ENCODE measurements around the gene OTOS. TPM values are rescaled to one million over a fixed set of nuclear protein-coding genes. Genes with fewer than 3 reads are reported as not detected.

Gene OTOS
- total RNA-seq, 1 experiment from 2014 or later: not detected

DNA sequence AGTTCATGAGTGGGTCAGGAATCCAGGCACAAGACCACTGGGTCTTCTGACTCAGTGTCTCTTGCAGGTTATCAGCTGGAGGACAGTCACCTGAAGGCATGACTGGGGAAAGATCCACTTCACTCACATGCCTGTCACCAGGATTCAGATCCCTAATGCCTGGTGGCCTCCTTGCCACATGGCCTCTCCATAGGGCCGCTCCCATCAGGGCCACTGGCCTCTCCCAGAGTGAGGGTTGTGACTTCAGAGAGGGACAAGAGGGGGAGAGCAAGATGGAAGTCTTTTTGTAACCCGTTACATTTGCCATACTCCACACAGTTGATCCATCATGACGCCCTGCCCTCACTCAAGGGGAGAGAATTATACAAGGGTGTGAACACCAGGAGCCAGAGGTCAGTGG is 13.0 kb upstream of the OTOS start:
- CTCF ChIA-PET: no interaction called here
- H3K9ac ChIP-seq (ENCODE audit: low read length): no peak overlapping the region
- DNase-seq (ENCODE audit: low read depth, low spot score) (no peak), ATAC-seq (no peak)
- TF ChIP-seq SIN3A (IDR thresholded peaks at IDR 0.05; ENCODE audit: low read depth) (no peak), EZH2phosphoT487 (IDR thresholded peaks at IDR 0.05; ENCODE audit: borderline replicate concordance) (no peak), RAD21 (IDR thresholded peaks at IDR 0.05; ENCODE audit: low read depth) (no peak)
- TF ChIP-seq, protein P1, sequence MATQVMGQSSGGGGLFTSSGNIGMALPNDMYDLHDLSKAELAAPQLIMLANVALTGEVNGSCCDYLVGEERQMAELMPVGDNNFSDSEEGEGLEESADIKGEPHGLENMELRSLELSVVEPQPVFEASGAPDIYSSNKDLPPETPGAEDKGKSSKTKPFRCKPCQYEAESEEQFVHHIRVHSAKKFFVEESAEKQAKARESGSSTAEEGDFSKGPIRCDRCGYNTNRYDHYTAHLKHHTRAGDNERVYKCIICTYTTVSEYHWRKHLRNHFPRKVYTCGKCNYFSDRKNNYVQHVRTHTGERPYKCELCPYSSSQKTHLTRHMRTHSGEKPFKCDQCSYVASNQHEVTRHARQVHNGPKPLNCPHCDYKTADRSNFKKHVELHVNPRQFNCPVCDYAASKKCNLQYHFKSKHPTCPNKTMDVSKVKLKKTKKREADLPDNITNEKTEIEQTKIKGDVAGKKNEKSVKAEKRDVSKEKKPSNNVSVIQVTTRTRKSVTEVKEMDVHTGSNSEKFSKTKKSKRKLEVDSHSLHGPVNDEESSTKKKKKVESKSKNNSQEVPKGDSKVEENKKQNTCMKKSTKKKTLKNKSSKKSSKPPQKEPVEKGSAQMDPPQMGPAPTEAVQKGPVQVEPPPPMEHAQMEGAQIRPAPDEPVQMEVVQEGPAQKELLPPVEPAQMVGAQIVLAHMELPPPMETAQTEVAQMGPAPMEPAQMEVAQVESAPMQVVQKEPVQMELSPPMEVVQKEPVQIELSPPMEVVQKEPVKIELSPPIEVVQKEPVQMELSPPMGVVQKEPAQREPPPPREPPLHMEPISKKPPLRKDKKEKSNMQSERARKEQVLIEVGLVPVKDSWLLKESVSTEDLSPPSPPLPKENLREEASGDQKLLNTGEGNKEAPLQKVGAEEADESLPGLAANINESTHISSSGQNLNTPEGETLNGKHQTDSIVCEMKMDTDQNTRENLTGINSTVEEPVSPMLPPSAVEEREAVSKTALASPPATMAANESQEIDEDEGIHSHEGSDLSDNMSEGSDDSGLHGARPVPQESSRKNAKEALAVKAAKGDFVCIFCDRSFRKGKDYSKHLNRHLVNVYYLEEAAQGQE (IDR thresholded peaks at IDR 0.05; ENCODE audit: low read depth): no peak
- TF ChIP-seq, protein P2, sequence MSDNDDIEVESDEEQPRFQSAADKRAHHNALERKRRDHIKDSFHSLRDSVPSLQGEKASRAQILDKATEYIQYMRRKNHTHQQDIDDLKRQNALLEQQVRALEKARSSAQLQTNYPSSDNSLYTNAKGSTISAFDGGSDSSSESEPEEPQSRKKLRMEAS (IDR thresholded peaks at IDR 0.05): no peak
- BruUV-seq (replicated peaks): no TSS peak
- no peaks in the 10 kb centered on the region for H3K36me3 ChIP-seq (ENCODE audit: control insufficient read depth in 1 of 2, insufficient read depth in 2 of 2, low read length in 2 of 2)
- H3K4me2 ChIP-seq (ENCODE audit: low read length): no peak overlapping the region
- intact Hi-C loops (cut with micrococcal nuclease): loop anchor here (5.0 kb wide), 1 partner anchor 299 kb away; no protein-coding TSS in a partner anchor
- H3K9me2 ChIP-seq (ENCODE audit: insufficient read depth): no peaks in the 10 kb centered on the region
- 0 out of 2 replicates have a peak, but pooled peaks cover 6% of the 10 kb centered on the region for H3K27me3 ChIP-seq (ENCODE audit: insufficient read depth, low read length)
- no peaks in the 10 kb centered on the region for H4K20me1 ChIP-seq (ENCODE audit: insufficient read depth)
- H3K79me2 ChIP-seq (ENCODE audit: insufficient read depth, low read length): no peaks in the 10 kb centered on the region
- H3K4me3 ChIP-seq (replicated peaks in 1 of 2; ENCODE audit: low read depth in 1 of 2, low read length in 2 of 2): no peak overlapping the region
- H3K27ac ChIP-seq (ENCODE audit: low read depth, low read length): no peak overlapping the region
- no peaks in the 10 kb centered on the region for H3K9me3 ChIP-seq (ENCODE audit: control insufficient read depth in 1 of 2, insufficient read depth in 1 of 2, low read depth in 1 of 2, low read length in 2 of 2)
- H3K4me1 ChIP-seq (ENCODE audit: control insufficient read depth in 1 of 2, insufficient read depth in 2 of 2, low read length in 2 of 2): no peaks in the 10 kb centered on the region
- RAD21 ChIA-PET (ENCODE audit: low non-redundant PET in 1 of 2, low total read pairs in 2 of 2, uncharacterized antibody in 2 of 2, unreplicated experiment in 2 of 2): no interaction called here
- POLR2A ChIA-PET: no interaction called here
- no peak overlapping the region for H2AFZ ChIP-seq (ENCODE audit: low read depth, low read length, poor library complexity, severe bottlenecking)

Data from HCT116 (cell line).